Activated CD8-positive, alpha-beta memory T cell treated with anti-CD3 and anti-CD28 coated beads, Interleukin-2, amount 50 U/mL, for 4 hours (primary cell): ENCODE measurements around the gene MFAP2.
A peak's percentile ranks its signal among the peaks of the same experiment; 100 is the strongest.
"Not testable (repeated sequence)": the region's sequence is repeated elsewhere in the genome, so short reads cannot be mapped to it uniquely, and the experiment has no call there.

Source experiments
- DNase-seq: peaks from one replicate; pipeline ENCODE4 v3.0.0-alpha.2; 2020

MFAP2 gene

DNA sequence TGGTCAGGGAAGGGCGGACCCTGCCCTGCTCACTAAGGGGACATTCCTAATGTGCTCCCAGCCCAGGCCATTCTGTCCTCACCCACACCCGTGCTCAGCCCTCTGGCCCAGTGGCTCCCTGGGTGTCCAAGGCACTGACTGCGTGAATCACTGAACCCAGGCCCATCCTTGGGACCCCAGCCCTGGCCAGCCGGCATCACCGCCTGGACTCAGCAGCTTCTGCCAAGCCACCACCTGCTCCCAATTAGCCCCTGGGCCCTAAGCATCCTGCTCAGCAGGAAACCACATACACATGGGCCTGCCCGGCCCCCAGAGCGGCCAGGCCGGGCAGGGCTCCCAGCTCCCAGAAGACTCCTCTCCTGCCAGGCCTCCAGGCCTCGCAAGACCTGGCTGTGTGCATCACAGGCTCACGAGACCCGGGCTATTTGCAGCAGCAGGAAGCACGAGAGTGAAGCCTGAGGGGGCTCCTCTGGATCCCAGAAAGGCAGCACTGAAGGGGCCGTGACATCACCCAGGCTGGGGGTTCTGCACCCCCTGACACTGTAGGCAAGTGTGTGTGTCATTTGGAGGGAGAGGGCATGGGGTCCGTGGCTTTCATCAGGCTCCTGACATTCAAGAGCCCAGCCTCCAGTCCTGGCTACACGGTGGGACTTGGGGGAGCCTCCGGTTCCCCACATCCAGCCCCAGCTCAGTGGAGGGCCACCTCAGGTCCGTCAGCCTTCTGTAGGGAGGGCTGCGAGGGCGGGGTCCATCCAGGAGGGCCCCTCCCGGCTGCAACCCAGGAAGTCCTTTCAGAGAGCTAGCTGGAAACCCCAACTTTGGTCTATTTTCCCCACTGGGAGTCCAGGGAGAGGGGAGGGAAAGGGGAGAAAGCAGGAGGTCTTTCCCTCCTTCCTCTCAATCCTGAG lies 1.6 kb downstream of the MFAP2 start:
- no peak for DNase-seq

DNA sequence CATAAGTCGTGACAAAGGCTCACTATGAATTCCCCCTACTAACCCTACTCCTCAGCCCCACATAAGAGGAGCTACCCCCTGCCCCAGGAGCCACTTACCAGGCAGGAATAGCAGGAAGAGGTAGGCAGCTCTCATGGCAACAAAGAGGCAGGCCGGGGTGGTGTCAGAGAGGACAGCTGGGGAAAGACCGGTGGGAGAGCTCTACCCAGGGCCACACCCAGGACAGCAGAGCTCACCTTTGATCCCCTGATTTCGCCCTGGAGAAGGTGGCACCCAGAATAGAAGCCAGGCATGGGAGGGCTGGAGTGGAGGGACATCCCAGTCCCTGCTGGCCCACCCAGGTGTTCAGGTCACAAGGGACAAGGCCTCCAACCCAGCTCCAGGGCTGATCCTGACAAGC lies 2.3 kb downstream of the MFAP2 start:
- DNase-seq, result no peak

DNA sequence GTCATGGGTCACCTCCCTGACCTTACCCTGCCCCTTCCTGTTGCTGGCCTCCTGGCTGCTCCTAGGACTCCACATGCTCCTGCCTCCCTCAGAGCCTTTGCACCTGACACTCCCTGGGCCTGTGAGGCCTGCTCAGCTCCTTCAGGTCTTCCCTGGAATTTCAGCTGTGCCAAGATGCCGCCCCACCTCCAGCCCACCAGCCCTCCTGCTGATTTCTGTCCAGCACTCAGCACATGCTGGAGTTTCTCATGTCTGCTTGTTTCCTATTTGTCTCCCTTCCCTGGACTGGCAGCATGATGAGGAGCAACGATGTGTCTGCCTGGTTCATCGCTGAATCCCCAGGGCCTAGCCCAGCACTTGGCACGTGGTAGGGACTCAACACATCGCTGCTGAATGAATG lies 3.0 kb downstream of the MFAP2 start:
- DNase-seq, result no peak

DNA sequence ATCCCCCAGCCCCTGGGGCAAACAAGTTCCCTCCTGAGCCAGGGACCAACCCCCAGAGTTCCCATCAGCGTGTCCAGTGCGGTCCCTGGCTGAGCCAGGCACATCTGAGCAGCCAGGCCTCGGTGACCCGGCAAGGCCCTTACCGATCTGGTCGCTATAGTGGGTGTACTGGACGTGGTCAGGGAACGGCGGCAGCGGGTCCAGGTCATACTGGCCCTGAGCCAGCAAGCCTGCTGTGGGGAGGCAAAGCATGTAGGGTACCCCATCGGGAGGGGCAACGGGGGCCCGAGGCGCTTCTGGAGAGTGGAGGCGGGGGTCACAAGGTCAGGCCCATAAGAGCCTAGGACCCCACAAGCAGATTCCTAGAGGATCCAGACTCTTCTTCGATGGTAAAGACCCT lies 3.5 kb downstream of the MFAP2 start:
- DNase-seq, result no peak

DNA sequence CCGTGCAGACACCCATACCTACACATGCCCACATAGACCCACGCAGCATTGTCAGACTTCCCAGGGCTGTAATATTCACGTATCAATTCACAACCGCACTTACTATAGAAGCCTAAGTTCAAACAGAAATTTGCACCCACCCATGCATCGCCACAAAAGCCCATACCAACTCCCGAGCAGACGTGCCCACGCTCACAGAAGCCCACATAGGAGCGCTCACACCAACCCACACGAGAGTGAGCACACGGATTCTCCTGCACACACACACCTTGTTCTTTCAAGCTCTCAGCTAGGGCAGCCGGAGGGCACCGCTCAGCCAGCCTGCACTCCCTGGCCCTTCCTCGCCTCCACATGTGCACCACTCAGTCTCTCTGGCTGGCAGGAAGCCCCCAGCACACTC lies 4.6 kb downstream of the MFAP2 start:
- DNase-seq, result no peak

DNA sequence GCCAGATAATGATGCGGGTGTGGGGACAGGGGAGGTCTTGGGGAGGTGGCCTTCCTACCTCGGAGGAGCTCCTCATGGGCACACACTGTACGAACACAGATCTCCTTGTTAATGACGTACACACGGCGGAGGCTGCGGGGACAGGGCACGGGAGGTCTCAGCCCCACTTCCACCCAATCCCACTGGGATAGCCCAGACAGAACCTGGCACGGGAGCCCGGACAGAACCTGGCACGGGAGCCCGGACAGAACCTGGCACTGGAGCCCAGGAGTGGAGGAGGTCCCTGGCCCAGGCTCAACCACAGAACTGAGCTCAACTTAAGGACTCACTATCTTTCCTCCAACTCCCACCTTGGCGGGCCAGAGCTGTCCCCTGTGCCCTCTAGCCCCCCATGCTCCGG lies 5.2 kb downstream of the MFAP2 start:
- DNase-seq, result no peak

DNA sequence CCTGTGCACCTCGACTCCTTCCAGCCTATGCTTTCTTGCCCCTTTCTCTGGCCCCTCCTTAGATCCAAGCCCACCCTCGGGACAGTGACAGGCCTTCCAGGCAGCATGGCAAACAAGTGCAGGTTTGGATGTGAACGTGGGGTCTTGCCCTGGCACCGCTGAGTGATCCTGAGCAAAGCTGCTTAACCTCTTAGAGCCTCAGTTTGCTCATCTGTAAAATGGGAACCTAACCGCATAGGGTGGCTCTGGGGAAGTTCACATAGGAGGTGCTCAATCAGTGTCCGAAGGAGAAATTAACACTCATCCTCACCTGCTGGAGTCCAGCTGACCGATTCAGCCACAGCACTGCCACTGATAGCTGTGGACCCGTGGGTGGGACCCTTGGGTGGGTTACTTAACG lies 7.2 kb downstream of the MFAP2 start:
- DNase-seq, result no peak

DNA sequence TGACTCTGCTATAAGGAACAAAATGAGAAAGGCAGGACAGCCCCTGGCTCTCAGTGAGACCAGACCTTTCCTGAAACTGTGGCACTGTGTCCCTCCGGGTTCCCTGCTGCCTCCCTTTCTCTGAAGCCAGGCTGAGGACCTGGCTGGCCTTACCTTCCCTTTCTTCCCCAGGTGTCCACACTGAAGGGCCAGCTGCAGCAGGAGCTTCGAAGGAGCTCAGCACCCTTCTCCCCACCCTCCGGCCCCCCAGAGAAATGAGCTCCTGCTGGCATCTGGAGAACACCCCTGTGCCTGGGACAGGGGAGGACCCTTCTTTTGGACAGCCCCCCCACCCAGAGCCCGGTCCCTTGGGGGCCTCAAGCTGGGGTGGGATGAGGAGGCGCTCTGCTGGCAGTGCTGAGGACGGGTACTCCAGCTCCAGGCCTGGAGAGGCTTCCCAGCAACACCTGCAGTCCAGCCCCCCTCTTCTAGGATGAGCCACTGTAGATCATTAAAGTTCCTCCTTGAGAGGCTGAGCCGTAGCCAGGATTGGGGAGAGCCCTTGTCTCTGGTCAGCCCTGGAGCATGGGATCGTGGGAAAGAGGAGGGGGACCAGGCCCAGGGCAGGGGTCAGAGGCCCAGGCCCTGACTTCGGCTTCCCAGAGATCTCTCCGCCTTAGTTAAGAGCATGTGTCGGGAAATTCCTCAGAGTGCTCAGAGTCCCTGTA lies 8.1 kb downstream of the MFAP2 start:
- DNase-seq, result no peak

DNA sequence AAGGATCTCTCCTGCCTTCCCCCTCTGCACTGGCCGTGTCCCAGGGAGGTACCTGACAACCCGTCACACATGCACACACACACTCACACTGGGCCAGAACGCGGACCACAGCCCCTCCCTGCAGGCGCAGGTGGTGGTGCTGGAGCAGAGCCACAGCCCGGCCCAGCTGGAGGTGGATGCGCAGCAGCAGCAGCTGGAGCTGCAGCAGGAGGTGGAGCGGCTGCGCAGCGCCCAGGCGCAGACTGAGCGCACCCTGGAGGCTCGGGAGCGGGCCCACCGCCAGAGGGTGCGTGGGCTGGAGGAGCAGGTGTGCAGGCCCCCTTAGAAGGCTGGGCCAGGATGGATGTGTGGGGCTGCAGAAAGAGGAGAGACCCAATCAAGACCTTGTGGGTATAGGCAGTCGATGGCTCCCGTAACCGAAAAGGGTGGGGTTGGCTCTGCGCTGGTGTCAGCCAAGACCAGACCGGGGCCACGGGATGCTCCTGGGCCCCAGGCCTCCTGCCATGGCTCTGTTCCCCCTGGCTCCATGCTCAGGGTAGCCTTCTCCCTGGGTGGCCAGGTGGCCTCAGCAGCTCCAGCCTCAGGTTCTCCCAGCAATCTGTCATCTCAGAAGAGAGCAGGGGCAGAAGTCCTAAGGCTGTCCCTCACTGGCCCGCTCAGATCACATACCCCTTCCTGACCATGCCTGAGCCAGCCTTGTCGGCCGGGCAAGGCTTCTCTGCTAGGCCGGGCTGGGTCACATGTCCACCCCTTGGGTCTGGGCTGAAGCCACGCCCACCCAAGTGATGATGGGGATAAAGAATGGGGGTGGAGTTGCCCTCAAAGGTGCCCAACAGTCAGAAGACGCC lies 8.9 kb downstream of the MFAP2 start:
- DNase-seq, result no peak

DNA sequence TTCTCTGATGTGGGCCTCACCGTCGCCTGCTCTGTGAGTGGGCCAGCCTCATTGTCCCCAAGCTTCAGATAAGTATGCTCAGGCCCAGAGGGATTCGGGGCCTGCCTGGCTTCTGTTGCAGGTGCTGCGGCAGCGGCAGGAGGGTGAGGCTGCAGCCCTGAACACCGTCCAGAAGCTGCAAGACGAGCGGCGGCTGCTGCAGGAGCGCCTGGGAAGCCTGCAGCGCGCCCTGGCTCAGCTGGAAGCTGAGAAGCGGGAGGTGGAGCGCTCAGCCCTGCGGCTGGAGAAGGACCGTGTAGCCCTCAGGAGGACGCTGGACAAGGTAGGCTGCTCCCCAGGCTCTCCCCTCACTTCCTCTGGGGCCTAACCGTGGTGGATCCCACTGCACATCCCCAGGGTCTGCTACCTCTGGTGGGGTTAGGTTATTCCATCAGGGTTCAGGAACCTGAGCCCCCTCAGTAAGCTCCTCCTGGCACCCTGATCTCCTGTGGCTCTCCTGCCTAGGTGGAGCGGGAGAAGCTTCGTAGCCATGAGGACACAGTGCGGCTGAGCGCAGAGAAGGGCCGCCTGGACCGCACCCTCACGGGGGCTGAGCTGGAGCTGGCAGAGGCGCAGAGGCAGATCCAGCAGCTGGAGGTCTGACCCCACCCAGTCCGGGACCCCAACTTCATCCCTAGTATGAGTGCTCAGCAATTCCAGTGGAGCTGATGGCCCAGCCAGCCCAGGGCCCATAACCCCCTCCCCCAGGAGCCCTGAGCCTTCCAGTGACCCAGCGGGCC lies 10.1 kb downstream of the MFAP2 start:
- no peak for DNase-seq

DNA sequence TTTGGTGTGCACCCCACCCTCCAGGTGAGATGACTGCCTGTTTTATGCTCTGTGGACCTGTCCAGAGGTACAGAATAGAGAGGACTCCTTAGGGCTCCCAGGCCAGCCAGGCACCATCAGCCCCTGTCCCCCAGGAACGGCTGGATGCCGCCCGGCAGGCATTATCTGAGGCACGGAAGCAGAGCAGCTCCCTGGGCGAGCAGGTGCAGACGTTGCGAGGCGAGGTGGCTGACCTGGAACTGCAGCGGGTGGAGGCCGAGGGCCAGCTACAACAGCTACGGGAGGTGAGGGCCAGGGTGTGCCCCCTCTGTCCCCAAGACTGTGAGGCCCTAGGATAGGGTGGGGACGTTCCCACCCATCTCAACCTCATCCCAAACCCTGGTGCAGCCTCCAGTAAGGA lies 10.8 kb downstream of the MFAP2 start:
- DNase-seq, result no peak

DNA sequence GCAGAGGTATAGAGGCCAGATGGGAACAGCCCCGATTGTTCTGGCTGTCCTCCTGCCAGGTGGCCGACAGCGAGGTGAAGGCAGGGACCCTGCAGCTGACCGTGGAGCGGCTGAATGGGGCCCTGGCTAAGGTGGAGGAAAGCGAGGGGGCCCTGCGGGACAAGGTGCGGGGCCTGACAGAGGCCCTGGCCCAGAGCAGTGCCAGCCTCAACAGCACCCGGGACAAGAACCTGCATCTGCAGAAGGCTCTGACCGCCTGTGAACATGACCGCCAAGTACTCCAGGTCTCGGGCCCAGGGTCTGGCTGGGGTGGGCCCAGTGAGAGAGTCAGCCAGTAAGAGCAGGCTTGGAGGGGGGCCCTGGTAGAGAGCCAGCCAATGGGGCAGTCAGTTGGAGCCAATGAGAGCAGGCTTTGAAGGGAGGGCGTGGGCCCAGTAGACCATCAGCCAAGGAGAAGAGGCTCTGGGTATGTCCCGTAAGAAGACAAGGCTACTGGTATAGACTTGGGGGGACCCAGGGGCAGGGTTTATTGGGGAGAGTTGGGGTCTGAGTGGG lies 11.3 kb downstream of the MFAP2 start:
- DNase-seq, result no peak

DNA sequence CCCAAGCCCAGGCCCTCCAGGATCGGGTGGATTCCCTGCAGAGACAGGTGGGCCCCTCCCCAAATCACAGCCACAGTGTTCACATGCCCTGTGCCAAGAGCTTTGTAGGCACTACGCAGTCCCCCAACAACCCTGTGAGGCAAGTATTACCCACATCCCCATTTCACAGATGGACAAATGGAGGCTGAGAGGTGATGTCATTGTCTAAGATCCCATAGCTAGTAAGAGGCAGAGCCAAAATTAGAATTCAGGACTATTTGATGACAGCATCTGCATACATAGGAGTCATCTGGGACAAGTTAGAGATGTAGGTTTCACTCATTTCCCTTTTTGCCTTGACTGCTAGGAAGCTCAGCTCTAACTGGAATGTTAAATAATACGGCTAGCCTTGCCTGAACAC lies 12.0 kb downstream of the MFAP2 start:
- DNase-seq, result no peak

DNA sequence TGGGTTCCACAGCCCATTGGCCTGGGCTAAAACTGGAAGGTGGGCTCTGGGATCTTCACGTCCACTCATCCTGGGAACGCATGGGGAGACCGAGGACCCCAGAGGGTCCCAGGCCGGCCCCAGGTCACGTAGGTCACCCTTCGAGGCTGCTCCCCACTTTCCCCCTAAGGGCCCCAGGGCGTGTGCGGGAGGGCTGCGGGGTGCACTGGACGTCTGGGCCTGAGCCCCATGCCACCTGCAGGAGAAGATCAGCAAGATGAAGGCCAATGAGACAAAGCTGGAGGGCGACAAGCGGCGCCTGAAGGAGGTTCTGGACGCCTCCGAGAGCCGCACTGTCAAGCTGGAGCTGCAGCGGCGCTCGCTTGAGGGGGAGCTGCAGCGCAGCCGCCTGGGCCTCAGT lies 12.5 kb downstream of the MFAP2 start:
- no peak for DNase-seq

DNA sequence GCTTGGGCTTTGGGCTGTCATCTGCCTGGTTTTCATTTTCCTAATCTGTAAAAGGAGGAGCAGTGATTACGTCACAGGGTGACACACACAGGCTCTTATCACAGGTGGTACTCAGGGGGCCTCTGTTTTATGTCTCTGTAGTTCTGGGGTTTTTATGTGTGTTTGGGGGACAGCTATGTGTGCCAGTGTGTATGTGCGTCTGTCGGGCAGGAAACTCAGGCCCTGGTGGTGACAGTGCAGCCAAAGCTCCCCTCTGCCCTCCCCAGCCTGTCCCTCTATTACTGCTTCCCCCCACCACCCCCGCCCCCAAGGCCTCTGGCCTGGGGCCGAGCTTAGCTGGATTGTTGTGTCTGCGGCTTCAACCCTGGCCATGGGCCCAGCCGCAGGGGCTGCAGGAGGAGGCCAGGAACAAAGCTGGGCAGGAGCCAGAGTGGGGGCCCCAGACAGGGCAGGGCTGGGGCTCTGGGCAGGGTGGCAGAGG lies 13.3 kb downstream of the MFAP2 start:
- DNase-seq, result no peak

DNA sequence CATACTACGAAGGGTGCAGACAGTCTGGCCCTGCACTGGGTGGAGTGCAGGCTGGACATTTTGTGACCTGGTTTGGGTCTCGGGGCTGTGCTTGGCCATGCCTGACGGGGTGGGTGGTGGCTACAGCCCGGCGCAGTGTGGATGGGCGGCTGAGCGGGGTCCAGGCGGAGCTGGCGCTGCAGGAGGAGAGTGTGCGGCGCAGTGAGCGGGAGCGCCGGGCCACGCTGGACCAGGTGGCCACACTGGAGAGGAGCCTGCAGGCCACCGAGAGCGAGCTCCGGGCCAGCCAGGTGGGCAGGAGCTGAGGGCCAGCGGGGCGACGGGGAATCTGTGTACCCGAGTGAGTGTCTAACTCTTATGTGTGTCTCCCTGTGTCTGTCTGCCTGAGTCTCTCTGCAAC lies 14.1 kb downstream of the MFAP2 start:
- DNase-seq, result no peak

DNA sequence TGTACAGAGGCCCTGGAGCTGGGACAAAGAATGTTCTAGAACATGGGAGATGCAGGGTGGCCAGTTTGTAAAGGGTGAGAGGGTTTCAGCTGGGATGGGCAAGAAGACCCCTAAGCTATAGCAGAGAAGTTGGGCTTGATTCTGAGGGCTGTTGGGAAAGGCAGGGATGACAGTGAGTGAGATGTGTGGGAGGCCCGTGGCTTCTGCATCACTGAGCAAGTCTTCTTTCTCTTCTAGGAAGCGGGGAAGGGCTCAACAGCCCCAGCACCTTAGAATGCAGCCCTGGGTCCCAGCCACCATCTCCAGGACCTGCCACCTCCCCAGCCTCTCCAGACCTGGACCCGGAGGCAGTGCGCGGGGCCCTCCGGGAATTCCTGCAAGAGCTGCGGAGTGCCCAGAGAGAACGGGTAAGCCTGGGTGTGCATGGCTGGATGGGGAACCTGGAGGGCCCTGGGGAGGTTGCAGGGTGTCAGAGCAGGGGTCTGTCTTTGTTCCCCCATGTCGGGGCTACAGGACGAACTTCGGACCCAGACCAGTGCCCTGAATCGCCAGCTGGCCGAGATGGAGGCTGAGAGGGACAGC lies 14.8 kb downstream of the MFAP2 start:
- no peak for DNase-seq

DNA sequence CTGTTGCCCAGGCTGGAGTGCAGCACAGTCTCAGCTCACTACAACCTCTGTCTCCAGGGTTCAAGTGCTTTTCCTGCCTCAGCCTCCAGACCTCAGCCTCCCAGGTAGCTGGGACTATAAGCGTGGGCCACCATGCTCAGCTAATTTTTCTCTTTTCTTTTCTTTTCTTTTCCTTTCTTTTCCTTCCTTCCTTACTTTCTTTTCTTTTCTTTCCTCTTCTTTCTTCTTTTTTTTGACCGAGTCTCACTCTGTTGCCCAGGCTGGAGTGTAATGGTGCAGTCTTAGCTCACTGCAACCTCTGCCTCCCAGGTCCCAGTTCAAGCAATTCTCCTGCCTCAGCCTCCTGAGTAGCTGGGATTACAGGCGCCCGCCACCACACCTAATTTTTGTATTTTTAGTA lies 16.3 kb downstream of the MFAP2 start:
- not testable (repeated sequence) for DNase-seq

DNA sequence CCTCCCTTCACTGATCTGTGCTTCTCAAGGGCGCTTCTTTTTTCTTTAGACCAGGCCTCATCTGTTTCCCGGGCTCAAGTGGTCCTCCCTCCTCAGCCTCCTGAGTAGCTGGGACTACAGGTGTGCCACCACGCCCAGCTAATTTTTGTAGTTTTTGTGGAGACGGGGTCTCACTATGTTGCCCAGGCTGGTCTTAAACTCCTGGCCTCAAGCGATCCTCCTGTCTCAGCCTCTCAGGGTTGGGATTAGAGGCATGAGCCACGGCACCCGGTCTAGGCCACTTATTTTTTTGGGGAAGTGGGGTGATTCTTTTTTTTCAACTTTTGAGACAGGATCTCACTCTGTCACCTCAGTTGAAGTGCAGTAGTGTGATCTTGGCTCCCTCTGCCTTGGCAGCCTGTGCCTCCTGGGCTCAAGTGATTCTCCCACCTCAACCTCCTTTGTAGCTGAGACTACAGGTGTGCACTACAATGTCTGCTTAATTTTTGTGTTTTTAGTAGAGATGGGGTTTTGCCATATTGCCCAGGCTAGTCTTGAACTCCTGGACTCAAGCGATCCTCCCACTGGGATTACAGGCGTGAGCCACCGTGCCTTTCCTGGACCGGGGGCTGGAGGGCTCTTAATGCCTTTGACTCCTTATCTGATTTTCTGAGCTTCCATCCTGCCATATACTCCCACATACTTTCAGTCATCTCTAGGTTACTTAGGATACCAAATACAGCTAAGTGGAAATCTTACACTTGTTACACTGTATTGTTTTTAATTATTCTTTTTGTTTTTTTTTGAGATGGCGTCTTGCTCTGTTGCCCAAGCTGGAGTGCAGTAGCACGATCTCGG lies 18.9 kb downstream of the MFAP2 start:
- no peak for DNase-seq

DNA sequence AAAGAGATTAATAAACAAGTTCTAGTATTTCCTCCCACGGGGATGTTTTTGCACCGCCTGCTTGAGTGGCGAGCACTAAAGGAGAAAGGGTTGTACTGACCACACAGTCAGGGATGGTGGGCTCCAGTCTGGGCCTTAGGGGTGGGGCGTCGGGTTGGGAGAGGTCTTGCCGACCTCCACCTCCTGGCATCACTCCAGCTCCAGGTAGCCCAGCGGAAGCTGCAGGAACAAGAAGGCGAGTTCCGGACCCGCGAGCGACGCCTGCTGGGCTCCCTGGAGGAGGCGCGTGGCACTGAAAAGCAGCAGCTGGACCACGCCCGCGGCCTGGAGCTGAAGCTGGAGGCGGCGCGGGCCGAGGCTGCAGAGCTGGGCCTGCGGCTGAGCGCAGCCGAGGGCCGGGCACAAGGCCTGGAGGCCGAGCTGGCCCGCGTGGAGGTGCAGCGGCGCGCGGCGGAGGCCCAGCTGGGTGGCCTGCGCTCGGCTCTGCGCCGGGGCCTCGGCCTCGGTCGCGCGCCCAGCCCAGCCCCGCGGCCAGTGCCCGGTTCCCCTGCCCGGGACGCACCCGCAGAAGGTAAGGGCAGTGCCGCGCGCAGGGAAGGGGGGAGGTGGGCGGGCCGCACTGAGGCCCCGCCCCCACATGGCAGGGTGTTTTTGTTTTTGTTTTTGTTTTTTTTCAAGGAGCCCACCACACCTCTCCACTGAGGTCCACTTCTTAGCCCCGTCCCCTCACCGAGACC lies 19.7 kb downstream of the MFAP2 start:
- peak; percentile 73 for DNase-seq
